ENCODE results near the gene FOXN1.

- TF ChIP-seq NR2C2 (CRISPR knock-in tag; IDR thresholded peaks at IDR 0.05) (no peak), CTCF (IDR thresholded peaks at IDR 0.05) (no peak)
Measured at GRCh38 chr17:28585851-28586250, 79.7 kb downstream of the FOXN1 start.

Measured in WTC11 (cell line).